ENCODE results near the gene RAB22A.
"Not testable (repeated sequence)": the region's sequence is repeated elsewhere in the genome, so short reads cannot be mapped to it uniquely, and the experiment has no call there.

RAB22A gene

GRCh38 chr20:58389968-58390658 lies 80.6 kb downstream of the RAB22A start:
- DNase-seq = no peak

GRCh38 chr20:58390659-58391035 lies 81.1 kb downstream of the RAB22A start:
- no peak for DNase-seq

- no peak for DNase-seq
Measured at GRCh38 chr20:58392286-58392685, 82.8 kb downstream of the RAB22A start.

- DNase-seq = no peak
Measured at GRCh38 chr20:58393299-58393698, 83.8 kb downstream of the RAB22A start.

GRCh38 chr20:58394801-58395200 lies 85.3 kb downstream of the RAB22A start:
- DNase-seq = no peak

GRCh38 chr20:58395604-58396003 lies 86.1 kb downstream of the RAB22A start:
- no peak for DNase-seq

- no peak for DNase-seq
Measured at GRCh38 chr20:58397429-58397828, 87.9 kb downstream of the RAB22A start.

GRCh38 chr20:58398254-58398653 lies 88.7 kb downstream of the RAB22A start:
- DNase-seq = no peak

GRCh38 chr20:58399926-58400325 lies 90.4 kb downstream of the RAB22A start:
- DNase-seq = no peak

- DNase-seq = no peak
Measured at GRCh38 chr20:58401162-58401561, 91.6 kb downstream of the RAB22A start.

- no peak for DNase-seq
Measured at GRCh38 chr20:58402305-58402704, 92.8 kb downstream of the RAB22A start.

- DNase-seq = no peak
Measured at GRCh38 chr20:58402827-58403226, 93.3 kb downstream of the RAB22A start.

GRCh38 chr20:58403272-58403671 lies 93.8 kb downstream of the RAB22A start:
- DNase-seq = no peak

GRCh38 chr20:58405504-58406291 lies 96.2 kb downstream of the RAB22A start:
- DNase-seq = no peak

GRCh38 chr20:58406422-58407001 lies 97.0 kb downstream of the RAB22A start:
- no peak for DNase-seq

GRCh38 chr20:58407201-58407873 lies 97.8 kb downstream of the RAB22A start:
- no peak for DNase-seq

- no peak for DNase-seq
Measured at GRCh38 chr20:58407966-58408557, 98.5 kb downstream of the RAB22A start.

GRCh38 chr20:58408603-58409246 lies 99.2 kb downstream of the RAB22A start:
- no peak for DNase-seq

- DNase-seq = not testable (repeated sequence)
Measured at GRCh38 chr20:58414216-58414615, 104.7 kb downstream of the RAB22A start.

- not testable (repeated sequence) for DNase-seq
Measured at GRCh38 chr20:58414786-58415185, 105.3 kb downstream of the RAB22A start.

- no peak for DNase-seq
Measured at GRCh38 chr20:58416057-58416456, 106.5 kb downstream of the RAB22A start.

- DNase-seq = no peak
Measured at GRCh38 chr20:58416835-58417234, 107.3 kb downstream of the RAB22A start.

Data from T-helper 9 cell (primary cell).